Effector CD4-positive, alpha-beta T cell (primary cell): ENCODE data around the gene KIAA1755.

Source experiments
- DNase-seq: peaks from one replicate; pipeline ENCODE4 v3.0.0-alpha.2; 2020

The KIAA1755 gene

DNA sequence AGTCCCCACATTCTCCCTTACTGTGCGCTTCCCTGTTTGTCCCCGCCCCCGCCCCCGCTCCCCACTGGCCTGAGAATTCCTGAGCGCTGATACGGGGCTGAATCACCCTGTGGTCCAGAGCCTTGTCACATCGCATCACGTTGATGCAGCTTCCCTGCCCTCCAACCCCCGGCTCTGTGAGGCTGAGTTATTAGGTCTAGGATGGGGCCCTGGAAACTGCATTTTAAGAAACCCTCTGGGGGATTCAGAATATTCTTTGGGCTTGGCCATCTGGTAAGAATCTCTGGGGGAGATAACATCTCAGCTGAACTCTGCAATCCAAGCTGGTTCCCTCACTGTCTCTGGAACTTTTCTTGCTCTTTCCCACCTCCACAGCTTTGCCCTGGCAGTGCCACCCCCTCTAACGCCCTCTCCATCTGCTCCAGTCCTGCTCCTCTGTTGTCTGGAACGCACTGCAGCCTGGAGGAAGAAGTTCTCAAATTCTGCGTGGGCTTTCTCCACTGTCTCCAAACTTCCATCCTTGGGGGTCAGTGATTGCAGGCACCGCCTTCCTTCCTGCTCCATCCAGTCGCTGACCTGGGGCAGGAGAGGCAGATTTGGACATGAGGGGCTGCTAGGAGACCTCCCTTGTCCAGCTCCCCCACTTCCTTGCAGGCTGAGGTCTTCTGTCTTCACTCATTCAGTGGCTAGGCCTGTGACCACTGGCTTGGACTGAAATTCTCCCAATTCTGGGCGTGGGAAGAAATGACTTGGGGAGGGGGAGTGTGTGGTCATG, 42.6 kb downstream of the KIAA1755 start:
- DNase-seq, result no peak

- DNase-seq, result no peak
Observed at GRCh38 chr20:38216746-38217595, 43.6 kb downstream of the KIAA1755 start.

DNA sequence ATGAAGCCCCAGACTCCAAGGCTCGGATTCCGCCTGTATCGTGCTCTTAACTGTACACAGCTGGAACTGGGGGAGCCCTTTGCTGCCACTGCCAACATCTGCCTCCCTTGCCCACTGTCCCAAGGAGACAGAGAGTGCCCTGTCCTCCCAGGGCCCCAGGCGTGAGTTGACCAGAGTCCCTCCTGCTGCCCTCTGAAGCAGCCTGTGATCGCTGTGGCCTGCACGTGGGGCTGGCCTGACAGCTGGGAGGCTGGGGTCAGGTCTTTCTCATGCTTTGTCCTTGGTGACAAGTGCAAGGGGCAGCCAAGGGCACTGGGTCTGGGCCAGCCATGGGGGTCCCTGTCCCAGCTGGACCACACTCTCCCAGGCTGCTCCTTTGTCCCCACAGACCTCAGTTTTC, 44.3 kb downstream of the KIAA1755 start:
- DNase-seq, result no peak

GRCh38 chr20:38215194-38216182, 45.0 kb downstream of the KIAA1755 start:
- no peak for DNase-seq

GRCh38 chr20:38214256-38215193, 46.0 kb downstream of the KIAA1755 start:
- no peak for DNase-seq

DNA sequence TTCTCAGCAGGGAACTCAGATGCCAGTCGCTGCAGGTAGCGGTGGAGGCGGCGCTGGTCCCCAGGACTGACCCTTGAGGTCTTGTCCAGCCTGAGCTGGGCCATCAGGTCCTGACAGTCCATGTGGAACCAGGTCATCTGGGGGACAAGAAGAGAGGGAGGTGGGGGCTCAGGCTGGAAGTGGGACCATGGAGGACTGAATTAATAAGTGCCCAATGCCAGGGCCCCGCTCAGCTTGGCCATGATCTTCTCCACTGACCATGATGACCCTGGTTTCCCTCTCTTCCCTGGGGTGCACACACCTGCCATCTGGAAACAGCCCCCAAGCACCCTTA, 47.0 kb downstream of the KIAA1755 start:
- no peak for DNase-seq

- DNase-seq, result no peak
Observed at GRCh38 chr20:38212806-38213606, 47.5 kb downstream of the KIAA1755 start.

DNA sequence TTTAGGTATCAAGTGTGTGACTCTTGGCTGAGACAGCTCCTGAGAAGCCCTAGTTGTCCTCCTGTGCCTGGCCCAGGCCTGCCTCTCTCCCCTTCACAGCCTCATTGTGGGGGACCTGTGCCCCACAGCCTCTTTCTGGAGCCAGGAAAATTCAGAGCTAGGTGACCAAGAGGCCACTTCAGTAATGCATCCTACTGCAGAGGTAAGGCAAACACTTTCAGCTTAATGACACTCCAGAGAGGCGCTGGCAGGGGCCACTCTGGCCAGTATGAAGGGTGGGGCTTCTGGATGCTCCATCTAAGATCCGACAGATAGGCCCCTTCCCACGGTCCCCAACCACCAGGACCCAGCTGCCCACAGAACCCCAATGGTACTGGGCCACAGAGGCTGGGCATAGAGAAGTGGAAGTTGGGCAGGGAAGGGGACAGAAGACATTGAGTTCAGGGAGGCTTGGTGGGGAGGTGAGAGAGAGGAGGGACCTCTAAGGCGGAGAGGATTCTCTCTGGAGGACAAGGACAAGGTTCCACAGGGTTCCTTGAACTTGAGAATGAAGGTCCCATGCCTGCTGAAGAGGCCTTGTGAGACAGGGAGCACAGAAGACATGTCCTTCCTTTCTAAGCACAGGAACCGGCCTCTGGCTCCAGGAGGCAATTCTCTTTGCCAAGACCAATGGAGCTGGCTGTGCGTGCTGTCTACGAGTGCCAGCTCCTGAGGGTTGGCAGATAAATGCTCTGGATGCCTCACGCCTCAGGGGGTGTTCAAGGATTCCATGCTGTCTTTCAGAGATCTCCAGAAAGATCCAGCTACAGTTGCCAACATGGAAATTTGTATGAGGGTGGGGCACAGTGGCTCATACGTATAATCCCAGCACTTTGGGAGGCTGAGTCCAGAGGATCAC, 49.1 kb downstream of the KIAA1755 start:
- no peak for DNase-seq

DNA sequence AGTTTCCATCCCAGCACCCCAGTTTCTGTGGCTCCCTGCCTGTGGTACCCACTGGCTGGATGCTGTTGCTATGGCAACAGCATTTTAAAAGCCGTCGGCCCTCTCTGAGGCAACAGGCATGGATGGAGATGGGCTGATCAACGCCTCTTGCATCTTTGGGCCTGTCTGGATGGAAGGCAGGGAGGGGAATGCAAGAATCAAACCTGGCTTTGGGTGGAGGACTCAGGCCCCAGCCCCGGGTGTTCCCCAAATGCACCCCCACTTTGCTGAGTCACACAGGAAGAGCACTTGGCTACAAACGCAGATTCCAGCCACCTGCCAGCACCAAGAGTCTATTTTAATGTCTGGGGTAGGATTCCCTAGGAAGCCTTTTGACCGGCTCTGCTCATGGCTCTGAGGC, 49.8 kb downstream of the KIAA1755 start:
- DNase-seq, result no peak

DNA sequence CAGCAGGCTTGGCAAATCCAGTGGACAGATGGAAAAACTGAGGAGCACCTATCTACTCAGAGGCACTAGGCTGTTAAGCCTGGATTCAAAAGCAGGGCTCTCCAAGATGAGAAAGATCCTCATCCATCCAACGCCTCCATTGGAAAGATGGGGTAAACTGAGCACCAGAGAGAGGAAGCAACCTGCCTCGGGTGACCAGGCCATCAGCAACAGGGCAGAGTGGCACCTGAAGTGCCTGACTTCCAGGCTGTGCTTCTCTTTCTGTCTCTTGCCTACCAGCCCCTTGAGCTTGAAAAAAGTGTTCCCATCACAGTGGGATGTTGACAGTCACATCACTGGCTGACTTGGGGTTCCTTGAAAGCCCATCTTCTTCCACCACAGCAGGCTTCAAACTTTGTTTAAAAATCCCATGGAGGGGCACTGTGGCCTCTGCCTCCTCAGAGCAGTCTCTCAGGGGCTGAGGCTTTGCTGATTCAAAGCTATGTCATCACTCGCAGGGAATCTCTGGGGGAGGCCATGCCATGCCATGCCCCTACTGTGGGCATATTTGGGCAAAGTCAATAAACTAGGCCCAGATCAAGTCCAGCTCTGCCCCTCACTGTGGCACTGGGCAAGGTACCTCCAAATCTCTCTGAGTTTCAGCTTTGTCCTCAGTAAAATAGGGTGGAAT, 50.7 kb downstream of the KIAA1755 start:
- no peak for DNase-seq

DNA sequence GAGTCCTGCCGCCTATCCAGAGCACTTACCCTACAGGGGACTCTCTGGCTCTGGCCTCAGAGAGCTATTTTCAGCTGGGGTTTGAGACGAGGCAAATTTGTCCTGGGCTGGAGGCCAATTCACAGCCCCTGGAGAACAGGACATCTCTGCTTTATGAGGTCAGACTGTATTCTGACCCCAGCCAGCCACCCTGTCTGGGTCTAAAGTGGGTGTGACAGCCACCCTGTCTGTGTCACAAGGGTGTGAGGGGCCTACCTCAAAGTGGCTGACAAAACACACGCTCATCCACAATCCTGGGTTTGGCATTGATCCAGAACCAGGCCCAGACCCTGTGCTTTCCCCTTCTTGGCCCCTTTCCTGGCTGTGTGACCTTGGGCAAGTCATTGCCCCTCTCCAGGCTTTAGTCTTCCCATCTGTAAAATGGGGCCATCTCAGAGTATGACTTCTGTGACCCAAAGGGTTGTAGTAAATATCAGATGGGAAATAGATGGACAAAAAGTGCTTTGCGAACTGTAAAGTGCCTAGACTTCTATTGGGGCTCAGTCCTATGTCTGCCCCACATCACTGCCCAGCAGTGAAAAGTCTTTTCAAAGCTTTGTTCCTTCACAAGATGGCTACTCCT, 51.4 kb downstream of the KIAA1755 start:
- no peak for DNase-seq

GRCh38 chr20:38208523-38208922, 52.0 kb downstream of the KIAA1755 start:
- DNase-seq, result no peak

DNA sequence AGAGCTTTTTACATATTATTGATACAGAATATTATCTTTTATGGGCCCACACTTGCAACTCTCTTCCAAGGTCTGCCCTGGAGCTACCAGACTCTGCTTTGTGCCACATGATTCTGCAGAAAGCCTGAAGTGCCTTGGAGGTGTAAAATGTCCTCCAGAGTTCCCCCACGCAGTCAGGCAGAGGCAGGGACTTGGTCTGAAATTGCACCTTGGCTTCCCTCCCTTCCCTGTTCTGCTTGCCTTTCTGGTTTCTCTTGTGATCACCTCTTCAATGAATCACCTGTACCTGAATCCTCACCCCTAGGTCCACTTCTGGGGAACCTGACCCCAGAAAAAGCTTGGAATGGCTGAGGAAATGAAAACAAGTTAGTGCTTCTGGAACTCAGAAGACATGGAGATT, 52.4 kb downstream of the KIAA1755 start:
- DNase-seq, result no peak

DNA sequence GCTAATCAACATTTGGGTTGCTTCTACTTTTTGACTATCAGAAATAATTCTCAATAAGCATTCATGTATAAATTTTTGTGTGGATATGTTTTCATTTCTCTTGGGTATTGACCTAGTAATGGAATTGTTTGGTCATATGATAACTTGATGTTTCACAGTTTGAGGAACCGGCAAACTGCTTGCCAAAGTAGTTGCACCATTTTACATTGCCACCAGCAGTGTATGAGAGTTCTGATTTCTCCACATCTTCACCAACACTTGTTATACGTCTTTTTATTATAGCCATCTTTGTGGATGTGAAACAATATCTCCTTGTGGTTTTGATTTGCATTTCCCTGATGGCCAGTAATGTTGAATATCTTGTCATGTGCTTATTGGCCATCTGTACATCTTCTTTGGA, 52.9 kb downstream of the KIAA1755 start:
- DNase-seq, result no peak

DNA sequence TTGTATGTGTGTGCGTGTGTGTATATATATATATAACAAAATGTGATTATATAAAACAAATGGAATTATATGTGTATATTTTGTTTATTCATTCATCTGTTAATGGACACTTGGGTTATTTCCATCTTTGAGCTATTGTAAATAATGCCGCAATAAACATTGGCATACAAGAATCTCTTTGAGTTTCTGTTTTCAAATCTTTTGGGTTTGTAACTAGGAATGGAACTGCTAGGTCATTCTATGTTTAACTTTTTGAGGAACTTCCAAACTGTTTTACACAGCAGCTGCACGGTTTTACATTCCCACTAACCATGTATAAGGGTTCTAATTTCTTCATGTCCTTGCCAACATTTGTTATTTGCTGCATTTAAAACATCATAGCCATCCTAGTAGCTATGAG, 55.5 kb downstream of the KIAA1755 start:
- no peak for DNase-seq

DNA sequence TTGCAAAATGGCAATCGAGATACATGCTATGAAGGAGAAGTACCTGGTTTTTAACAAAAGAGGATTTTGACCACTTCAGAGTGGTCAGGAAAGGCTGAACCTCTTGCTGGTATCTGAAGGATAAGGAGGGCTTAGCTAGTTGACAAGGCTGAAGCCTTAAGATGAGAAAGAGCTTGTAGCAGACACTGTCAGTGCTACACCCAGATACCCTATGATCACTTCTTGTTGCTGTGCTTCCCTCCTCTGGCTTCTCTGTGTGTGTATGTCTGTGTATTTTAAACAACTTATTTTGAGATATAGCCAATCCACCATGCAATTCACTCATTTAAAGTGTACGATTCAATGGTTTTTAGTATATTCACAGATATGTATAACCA, 56.6 kb downstream of the KIAA1755 start:
- no peak for DNase-seq

GRCh38 chr20:38203337-38203980, 57.1 kb downstream of the KIAA1755 start:
- DNase-seq, result no peak

GRCh38 chr20:38202982-38203293, 57.6 kb downstream of the KIAA1755 start:
- no peak for DNase-seq
